ENCODE data around the gene WDR77. TPM values are rescaled to one million over a fixed set of nuclear protein-coding genes. Genes with fewer than 3 reads are reported as not detected.

WDR77 gene
- total and polyA plus RNA-seq, 9 of the 15 experiments (the other 6 are each of a cell fraction or from before 2014, with no cell fraction given): 20.6 to 160 (median 75.3) TPM

DNA sequence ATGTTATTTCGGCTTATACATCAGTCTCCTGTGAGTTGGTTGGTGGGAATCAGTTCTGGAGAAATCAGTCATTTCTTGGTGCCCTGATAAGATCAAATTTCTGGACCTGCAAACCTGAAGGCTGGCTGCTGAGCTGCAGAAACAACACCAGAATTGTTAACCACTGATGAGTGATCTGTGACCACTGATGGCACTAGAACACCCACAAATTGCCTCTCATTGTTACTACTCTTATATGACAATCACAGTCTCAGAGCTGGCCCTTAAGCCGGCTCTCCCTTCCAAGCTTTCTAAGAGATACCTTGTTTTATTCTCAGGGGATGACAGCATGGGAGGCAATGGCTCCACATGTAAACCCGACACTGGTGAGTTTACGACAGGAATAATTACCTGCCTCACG is 26.6 kb upstream of the WDR77 start:
- H2AFZ ChIP-seq (ENCODE audit: low read depth, low read length): no peak overlapping the region
- H3K4me1 ChIP-seq (replicated peaks in 1 of 2; ENCODE audit: control insufficient read depth in 2 of 2, insufficient read depth in 2 of 2, low read length in 2 of 2): peaks cover 0 to 14% of the 10 kb centered on the region in 2 experiments; a peak in 3 of 5 replicates
- no peak for DNase-seq (ENCODE audit: extremely low read depth in 1 of 4, low spot score in 3 of 4)
- H3K9ac ChIP-seq (ENCODE audit: insufficient read depth in 1 of 2, low read depth in 2 of 2, low read length in 2 of 2): no peak overlapping the region
- no TSS peak for BruUV-seq (replicated peaks)
- no peaks in the 10 kb centered on the region for H3K27me3 ChIP-seq (ENCODE audit: control insufficient read depth in 2 of 2, insufficient read depth in 2 of 2, low read length in 2 of 2)
- WGBS (ENCODE audit: insufficient coverage, low coverage, missing lambda C conversion rate): 48% methylated on average over 5 of the region's 5 CpGs
- POLR2A ChIA-PET: interaction anchor here (0.7 to 1.4 kb wide), 3 partner anchors 15 to 944 kb away, joined by 3 to 4 read pairs (median 4); no protein-coding TSS in a partner anchor
- no peak overlapping the region for H3K4me3 ChIP-seq
- no peak for FAIRE-seq
- no peak for ATAC-seq
- in situ Hi-C loops (cut with MboI): loop anchor here (25.0 kb wide), 1 partner anchor 862 kb away; no protein-coding TSS in a partner anchor
- no peaks in the 10 kb centered on the region for H3K79me2 ChIP-seq (ENCODE audit: control insufficient read depth, insufficient read depth, low read length)
- H3K9me1 ChIP-seq (ENCODE audit: control insufficient read depth, insufficient read depth, low read length): no peaks in the 10 kb centered on the region
- CTCF ChIA-PET (ENCODE audit: low intra/inter-chr PET ratio): no interaction called here
- peaks cover 8% of the 10 kb centered on the region; the same call in 2 of the 3 replicates for H3K36me3 ChIP-seq (ENCODE audit: control insufficient read depth, insufficient read depth, low read length)
- no peaks in the 10 kb centered on the region; the same call in 1 of the 2 replicates for H4K20me1 ChIP-seq (replicated peaks; ENCODE audit: control insufficient read depth, insufficient read depth, low read length)
- H3K4me2 ChIP-seq (ENCODE audit: insufficient read depth, low read length): no peak overlapping the region
- TF ChIP-seq CEBPG (CRISPR knock-in tag; IDR thresholded peaks at IDR 0.05) (no peak), CEBPG (tag; conservative IDR thresholded peaks at IDR 0.05 in 1 of 2, IDR thresholded peaks at IDR 0.05 in 1 of 2) (no peak), NELFE (IDR thresholded peaks at IDR 0.05; ENCODE audit: insufficient read depth, insufficient read length) (no peak), PML (IDR thresholded peaks at IDR 0.05; ENCODE audit: low read length) (no peak), ZNF184 (CRISPR knock-in tag; IDR thresholded peaks at IDR 0.05) (no peak), ZNF384 (IDR thresholded peaks at IDR 0.05; ENCODE audit: low read depth, low read length) (no peak)
- TF ChIP-seq, protein P1, sequence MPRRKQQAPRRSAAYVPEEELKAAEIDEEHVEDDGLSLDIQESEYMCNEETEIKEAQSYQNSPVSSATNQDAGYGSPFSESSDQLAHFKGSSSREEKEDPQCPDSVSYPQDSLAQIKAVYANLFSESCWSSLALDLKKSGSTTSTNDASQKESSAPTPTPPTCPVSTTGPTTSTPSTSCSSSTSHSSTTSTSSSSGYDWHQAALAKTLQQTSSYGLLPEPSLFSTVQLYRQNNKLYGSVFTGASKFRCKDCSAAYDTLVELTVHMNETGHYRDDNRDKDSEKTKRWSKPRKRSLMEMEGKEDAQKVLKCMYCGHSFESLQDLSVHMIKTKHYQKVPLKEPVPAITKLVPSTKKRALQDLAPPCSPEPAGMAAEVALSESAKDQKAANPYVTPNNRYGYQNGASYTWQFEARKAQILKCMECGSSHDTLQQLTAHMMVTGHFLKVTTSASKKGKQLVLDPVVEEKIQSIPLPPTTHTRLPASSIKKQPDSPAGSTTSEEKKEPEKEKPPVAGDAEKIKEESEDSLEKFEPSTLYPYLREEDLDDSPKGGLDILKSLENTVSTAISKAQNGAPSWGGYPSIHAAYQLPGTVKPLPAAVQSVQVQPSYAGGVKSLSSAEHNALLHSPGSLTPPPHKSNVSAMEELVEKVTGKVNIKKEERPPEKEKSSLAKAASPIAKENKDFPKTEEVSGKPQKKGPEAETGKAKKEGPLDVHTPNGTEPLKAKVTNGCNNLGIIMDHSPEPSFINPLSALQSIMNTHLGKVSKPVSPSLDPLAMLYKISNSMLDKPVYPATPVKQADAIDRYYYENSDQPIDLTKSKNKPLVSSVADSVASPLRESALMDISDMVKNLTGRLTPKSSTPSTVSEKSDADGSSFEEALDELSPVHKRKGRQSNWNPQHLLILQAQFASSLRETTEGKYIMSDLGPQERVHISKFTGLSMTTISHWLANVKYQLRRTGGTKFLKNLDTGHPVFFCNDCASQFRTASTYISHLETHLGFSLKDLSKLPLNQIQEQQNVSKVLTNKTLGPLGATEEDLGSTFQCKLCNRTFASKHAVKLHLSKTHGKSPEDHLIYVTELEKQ (CRISPR knock-in tag; IDR thresholded peaks at IDR 0.05): no peak
- TF ChIP-seq, protein P2, sequence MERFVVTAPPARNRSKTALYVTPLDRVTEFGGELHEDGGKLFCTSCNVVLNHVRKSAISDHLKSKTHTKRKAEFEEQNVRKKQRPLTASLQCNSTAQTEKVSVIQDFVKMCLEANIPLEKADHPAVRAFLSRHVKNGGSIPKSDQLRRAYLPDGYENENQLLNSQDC (CRISPR knock-in tag; IDR thresholded peaks at IDR 0.05): no peak
- no peaks in the 10 kb centered on the region for H3K9me3 ChIP-seq (replicated peaks; ENCODE audit: control insufficient read depth, insufficient read depth, low read depth, low read length)
- intact Hi-C loops (cut with micrococcal nuclease): no loop called here
- H3K27ac ChIP-seq (ENCODE audit: extremely low read depth, low read depth, low read length): no peak overlapping the region
